Endothelial cell (in vitro differentiated cells): ENCODE results near the gene ADAMTSL4. TPM values are rescaled to one million over a fixed set of nuclear protein-coding genes. Genes with fewer than 3 reads are reported as not detected.
A peak's percentile ranks its signal among the peaks of the same experiment; 100 is the strongest.

Experiments used
- DNase-seq: peaks from one replicate; pipeline ENCODE4 v3.0.0; 2021; ENCODE audit warnings: low spot score
- H3K27ac Mint-ChIP-seq: one replicate; pipeline ENCODE4 v1.8.0; 2021; ENCODE audit warnings: mixed read lengths, inconsistent platforms; ENCODE audit not compliant: unreplicated experiment
- H3K27me3 Mint-ChIP-seq: one replicate; pipeline ENCODE4 v1.8.0; 2021; ENCODE audit warnings: mild to moderate bottlenecking, moderate library complexity, mixed read lengths, inconsistent platforms; ENCODE audit not compliant: unreplicated experiment
- H3K36me3 Mint-ChIP-seq: one replicate; pipeline ENCODE4 v1.8.0; 2021; ENCODE audit warnings: mild to moderate bottlenecking, low read depth, mixed read lengths, inconsistent platforms; ENCODE audit not compliant: unreplicated experiment
- H3K4me1 Mint-ChIP-seq: one replicate; pipeline ENCODE4 v1.8.0; 2021; ENCODE audit warnings: mild to moderate bottlenecking, mixed read lengths, inconsistent platforms; ENCODE audit not compliant: unreplicated experiment
- H3K4me3 Mint-ChIP-seq: one replicate; pipeline ENCODE4 v1.8.0; 2021; ENCODE audit warnings: mild to moderate bottlenecking, mixed read lengths, inconsistent platforms; ENCODE audit not compliant: unreplicated experiment
- H3K9me3 Mint-ChIP-seq: one replicate; pipeline ENCODE4 v1.8.0; 2021; ENCODE audit warnings: mixed read lengths, inconsistent platforms; ENCODE audit not compliant: unreplicated experiment
- total RNA-seq: library from RNA; stranded (reverse); fragmentation: NEBNext Ultra II Directional; extraction: Animal tissue kit (Norgen Biotek cat#: 25700); gene quantifications from one replicate; pipeline ENCODE4 v1.2.1, GENCODE V29; 2021; ENCODE audit not compliant: unreplicated experiment
- TF ChIP-seq, protein P1 (sequence below): fragments of 200-600 bp; sonication (generic); IDR thresholded peaks from one replicate; pipeline ENCODE4 v1.5.0; 2021; ENCODE audit warnings: antibody characterized with exemption; ENCODE audit not compliant: unreplicated experiment

The ADAMTSL4 gene
- total RNA-seq, 1 donor from 2014 or later: 0.36 TPM

DNA sequence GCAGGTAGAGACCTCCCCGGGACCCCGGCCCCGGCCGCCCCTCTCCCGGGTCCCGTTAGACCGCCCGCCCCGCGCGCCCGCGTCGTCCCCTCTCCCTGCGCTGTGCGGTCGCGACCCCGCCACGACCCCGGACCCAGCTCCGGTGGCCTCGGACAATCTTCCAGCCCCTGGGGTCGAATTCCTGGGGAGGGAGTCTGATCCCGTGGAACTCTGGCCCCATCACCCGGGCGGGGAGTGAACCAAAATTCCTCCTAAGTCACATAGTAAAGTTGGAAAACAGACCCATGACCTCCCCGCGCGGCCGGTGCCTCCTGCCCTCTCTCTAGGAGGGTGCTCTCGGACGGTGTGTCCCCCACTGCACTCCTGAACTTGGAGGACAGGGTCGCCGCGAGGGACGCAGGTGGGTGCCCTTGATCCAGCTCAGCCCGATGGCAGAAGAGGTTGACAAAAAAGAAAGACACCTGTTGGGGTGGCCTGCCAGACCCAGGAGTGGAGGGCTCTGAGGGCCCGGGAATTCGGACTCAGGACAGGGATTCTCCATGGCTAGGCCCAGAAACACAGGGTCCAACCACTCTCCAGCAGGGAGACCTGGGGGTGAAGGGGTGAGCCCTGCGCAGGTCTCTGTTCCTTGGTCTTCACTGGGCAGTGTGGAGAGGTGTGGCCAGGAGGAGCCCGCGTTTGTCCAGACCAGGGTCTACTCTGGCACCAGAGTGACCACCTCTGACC, 451 bp downstream of the ADAMTSL4 start:
- peaks cover 21% of the 10 kb centered on the region for H3K27me3 Mint-ChIP-seq
- H3K27ac Mint-ChIP-seq: no peak overlapping the region
- H3K36me3 Mint-ChIP-seq: no peaks in the 10 kb centered on the region
- H3K4me1 Mint-ChIP-seq: peaks cover 3% of the 10 kb centered on the region
- no peak for DNase-seq
- H3K4me3 Mint-ChIP-seq: peak overlapping the region; percentile 79
- no peaks in the 10 kb centered on the region for H3K9me3 Mint-ChIP-seq
- TF ChIP-seq, protein P1, sequence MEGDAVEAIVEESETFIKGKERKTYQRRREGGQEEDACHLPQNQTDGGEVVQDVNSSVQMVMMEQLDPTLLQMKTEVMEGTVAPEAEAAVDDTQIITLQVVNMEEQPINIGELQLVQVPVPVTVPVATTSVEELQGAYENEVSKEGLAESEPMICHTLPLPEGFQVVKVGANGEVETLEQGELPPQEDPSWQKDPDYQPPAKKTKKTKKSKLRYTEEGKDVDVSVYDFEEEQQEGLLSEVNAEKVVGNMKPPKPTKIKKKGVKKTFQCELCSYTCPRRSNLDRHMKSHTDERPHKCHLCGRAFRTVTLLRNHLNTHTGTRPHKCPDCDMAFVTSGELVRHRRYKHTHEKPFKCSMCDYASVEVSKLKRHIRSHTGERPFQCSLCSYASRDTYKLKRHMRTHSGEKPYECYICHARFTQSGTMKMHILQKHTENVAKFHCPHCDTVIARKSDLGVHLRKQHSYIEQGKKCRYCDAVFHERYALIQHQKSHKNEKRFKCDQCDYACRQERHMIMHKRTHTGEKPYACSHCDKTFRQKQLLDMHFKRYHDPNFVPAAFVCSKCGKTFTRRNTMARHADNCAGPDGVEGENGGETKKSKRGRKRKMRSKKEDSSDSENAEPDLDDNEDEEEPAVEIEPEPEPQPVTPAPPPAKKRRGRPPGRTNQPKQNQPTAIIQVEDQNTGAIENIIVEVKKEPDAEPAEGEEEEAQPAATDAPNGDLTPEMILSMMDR: no peak

GRCh38 chr1:150550222-150551050, 1.2 kb downstream of the ADAMTSL4 start:
- H3K4me3 Mint-ChIP-seq: no peak overlapping the region
- peaks cover 22% of the 10 kb centered on the region for H3K27me3 Mint-ChIP-seq
- H3K4me1 Mint-ChIP-seq: peaks cover 3% of the 10 kb centered on the region
- no peaks in the 10 kb centered on the region for H3K9me3 Mint-ChIP-seq
- peaks cover 2% of the 10 kb centered on the region for H3K36me3 Mint-ChIP-seq
- DNase-seq: no peak
- TF ChIP-seq, protein P1: no peak
- no peak overlapping the region for H3K27ac Mint-ChIP-seq

DNA sequence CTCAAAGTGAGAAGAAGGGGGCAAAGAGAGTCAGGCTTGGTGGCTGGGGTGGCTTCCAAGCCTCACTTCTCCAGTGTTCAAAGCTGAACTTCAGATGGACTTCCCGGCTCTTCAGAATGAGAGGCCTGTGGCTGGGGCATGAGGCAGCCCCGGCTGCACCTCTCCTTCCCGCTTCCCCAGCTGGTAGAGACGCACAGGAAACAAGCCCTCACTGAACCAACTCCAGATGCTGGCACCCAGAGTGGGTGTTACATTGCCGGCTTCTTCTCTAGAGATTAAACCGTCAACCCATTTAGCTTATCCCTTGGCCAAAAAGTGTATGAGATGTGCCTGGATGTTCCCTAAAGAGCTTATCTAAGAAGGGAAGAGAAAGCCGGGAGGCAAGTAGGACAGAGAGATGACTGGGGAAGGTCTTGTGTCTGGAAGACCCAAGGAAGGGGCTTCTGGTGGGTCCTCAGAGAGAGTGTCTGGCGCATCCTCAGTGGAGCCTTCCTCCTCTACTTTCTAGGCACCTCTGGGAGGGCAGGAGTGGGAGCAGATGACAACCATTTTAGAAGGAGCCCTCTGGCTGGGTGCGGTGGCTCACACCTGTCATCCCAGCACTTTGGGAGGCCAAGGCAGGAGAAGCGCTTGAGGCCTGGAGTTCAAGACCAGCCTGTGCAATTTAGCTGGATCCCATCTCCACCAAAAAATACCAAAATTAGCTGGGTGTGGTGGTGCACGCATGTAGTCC, 2.0 kb downstream of the ADAMTSL4 start:
- Mint-ChIP-seq H3K36me3 (peaks cover 5% of the 10 kb centered on the region), H3K9me3 (no peaks in the 10 kb centered on the region), H3K27me3 (peaks cover 22% of the 10 kb centered on the region), H3K27ac (no peak overlapping the region), H3K4me1 (peaks cover 3% of the 10 kb centered on the region), H3K4me3 (no peak overlapping the region)
- no peak for DNase-seq
- TF ChIP-seq, protein P1: no peak

- H3K27ac Mint-ChIP-seq: no peak overlapping the region
- peaks cover 5% of the 10 kb centered on the region for H3K36me3 Mint-ChIP-seq
- H3K9me3 Mint-ChIP-seq: no peaks in the 10 kb centered on the region
- H3K4me3 Mint-ChIP-seq: no peak overlapping the region
- H3K27me3 Mint-ChIP-seq: peaks cover 20% of the 10 kb centered on the region
- no peak for DNase-seq
- H3K4me1 Mint-ChIP-seq: peaks cover 3% of the 10 kb centered on the region
- TF ChIP-seq, protein P1: no peak
Observed at GRCh38 chr1:150551784-150552127, 2.5 kb downstream of the ADAMTSL4 start.
